ENCODE data around the gene ABHD18.

GRCh38 chr4:127988638-127989037 is 23.4 kb downstream of the ABHD18 start:
- TF ChIP-seq CTCF (conservative IDR thresholded peaks at IDR 0.05): no peak
- TF ChIP-seq ZFX (IDR thresholded peaks at IDR 0.05): no peak
